ENCODE measurements around the gene YIPF4.

- TF ChIP-seq CTCF (IDR thresholded peaks at IDR 0.05 in 4 of 5, conservative IDR thresholded peaks at IDR 0.05 in 1 of 5): no peak
- TF ChIP-seq POLR2A (IDR thresholded peaks at IDR 0.05): no peak
These were observed 80.4 kb downstream of the YIPF4 start for GRCh38 chr2:32358111-32358482.

Measured in gastrocnemius medialis (tissue), 4 donors.